Peyer's patch (tissue), 4 donors: ENCODE results near the gene TSPYL1.

Experiments used
- POLR2A ChIP-seq, 2 donors: fragments of 450-650 bp; IDR thresholded peaks; one replicate each; pipeline ENCODE4 v1.5.1; 2017; ENCODE audit warnings: antibody characterized with exemption in 2 of 2, mild to moderate bottlenecking in 2 of 2, moderate library complexity in 2 of 2
- TF ChIP-seq, protein P1 (sequence below), 6 experiments: fragments of 450-650 bp in 4 of 6; fragments of 200-600 bp in 2 of 6; sonication (generic) in 1 of 6; IDR thresholded peaks; one replicate each; pipeline ENCODE4 v1.5.1; 2017 to 2019; ENCODE audit warnings: antibody characterized with exemption in 6 of 6, mild to moderate bottlenecking in 3 of 6, moderate library complexity in 1 of 6

DNA sequence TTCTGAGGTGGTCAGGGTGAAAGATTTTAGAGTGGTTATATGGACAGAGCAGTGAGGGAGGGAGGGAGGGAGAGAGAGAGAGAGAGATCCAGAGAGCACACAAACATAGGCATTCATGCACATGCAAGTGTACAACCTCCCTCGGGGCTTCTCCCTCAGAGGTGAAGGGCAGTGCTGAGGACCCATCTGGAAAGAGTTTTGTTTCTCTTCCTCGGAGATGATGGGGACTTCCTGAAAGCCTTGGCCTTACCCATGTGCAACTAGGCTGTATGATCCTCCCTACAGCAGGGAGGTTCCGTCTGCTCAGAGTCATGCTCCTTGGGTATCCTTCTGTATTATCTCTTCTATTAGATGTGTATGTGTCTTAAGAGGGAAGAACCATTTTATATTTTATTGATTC, 21.4 kb upstream of the TSPYL1 start:
- TF ChIP-seq, protein P1, sequence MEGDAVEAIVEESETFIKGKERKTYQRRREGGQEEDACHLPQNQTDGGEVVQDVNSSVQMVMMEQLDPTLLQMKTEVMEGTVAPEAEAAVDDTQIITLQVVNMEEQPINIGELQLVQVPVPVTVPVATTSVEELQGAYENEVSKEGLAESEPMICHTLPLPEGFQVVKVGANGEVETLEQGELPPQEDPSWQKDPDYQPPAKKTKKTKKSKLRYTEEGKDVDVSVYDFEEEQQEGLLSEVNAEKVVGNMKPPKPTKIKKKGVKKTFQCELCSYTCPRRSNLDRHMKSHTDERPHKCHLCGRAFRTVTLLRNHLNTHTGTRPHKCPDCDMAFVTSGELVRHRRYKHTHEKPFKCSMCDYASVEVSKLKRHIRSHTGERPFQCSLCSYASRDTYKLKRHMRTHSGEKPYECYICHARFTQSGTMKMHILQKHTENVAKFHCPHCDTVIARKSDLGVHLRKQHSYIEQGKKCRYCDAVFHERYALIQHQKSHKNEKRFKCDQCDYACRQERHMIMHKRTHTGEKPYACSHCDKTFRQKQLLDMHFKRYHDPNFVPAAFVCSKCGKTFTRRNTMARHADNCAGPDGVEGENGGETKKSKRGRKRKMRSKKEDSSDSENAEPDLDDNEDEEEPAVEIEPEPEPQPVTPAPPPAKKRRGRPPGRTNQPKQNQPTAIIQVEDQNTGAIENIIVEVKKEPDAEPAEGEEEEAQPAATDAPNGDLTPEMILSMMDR (IDR thresholded peaks at IDR 0.05) = no peak
- no peak for TF ChIP-seq POLR2A (IDR thresholded peaks at IDR 0.05)
